Inflammatory macrophage treated with lipopolysaccharide for 4 hours (primary cell): ENCODE measurements around the gene TPSG1.

Experiments used
- DNase-seq: peaks from one replicate; pipeline ENCODE4 v3.0.0-alpha.2; 2020

The TPSG1 gene

DNA sequence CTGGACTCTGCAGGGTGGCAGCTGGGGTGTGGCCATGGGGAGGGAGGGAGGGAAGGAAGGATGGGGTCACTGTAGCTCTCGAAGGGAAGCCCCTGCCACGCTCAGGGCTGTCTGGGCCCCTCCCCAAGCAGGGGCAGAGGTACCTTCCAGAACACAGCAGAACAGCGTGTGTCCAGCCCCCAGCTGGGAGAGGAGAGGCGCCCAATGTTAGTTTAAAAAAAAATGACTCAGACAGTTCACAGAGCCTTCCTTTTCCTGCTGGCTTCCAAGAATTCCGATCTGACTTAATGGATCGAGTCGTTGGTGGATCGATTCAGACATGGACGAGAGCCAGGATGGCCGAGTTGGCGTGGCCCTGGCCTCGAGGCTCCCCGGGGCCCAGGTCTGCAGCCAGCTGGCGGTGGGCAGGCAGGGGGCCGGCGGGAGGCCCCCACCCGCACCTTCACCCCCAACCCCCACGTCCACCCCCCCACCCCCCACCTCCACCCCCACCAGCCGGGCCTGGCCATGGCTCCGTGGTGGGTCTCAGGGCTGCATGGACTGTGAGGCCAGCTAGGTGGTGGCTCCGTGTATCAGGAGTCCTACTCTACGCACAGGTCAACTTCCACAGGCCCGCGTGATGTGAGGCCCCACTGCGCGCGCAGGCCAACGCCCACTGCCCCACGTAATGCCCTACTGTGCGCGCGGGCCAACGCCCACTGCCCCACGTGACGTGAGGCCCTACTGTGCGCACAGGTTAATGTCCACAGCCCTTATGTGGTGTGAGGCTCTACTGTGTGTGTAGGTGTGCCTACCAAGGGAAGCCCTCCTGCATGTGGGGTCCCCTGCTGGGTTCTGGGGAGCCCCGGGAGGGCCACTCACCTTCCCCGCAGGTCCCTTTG is 50.4 kb downstream of the TPSG1 start:
- no peak for DNase-seq

- DNase-seq = no peak
Measured at GRCh38 chr16:1173788-1174451, 51.1 kb downstream of the TPSG1 start.

GRCh38 chr16:1172651-1173050 is 52.4 kb downstream of the TPSG1 start:
- DNase-seq = no peak

GRCh38 chr16:1171854-1172428 is 53.1 kb downstream of the TPSG1 start:
- DNase-seq = no peak
